WTC11 (cell line): ENCODE results near the gene RACK1. TPM values are rescaled to one million over a fixed set of nuclear protein-coding genes. Genes with fewer than 3 reads are reported as not detected.

ENCODE experiments used
- CBFB ChIP-seq: sonication (generic); formaldehyde crosslinking; IDR thresholded peaks from 2 replicates; pipeline ENCODE4 v1.8.1; 2022; ENCODE audit warnings: mild to moderate bottlenecking, low read depth, missing genetic modification reagents
- FOXK1 ChIP-seq: sonication (generic); formaldehyde crosslinking; IDR thresholded peaks from 2 replicates; pipeline ENCODE4 v1.8.0; 2022; ENCODE audit warnings: mild to moderate bottlenecking, moderate library complexity, missing genetic modification reagents
- IRF2 ChIP-seq: sonication (generic); formaldehyde crosslinking; IDR thresholded peaks from 2 replicates; pipeline ENCODE4 v1.8.0; 2022; ENCODE audit warnings: low read depth, missing genetic modification reagents, borderline replicate concordance
- MXD4 ChIP-seq: fragments of 250-450 bp; sonication (Bioruptor Pico); IDR thresholded peaks from 2 replicates; pipeline ENCODE4 v1.8.0; 2021; ENCODE audit warnings: mild to moderate bottlenecking, moderate library complexity, borderline replicate concordance
- MYBL2 ChIP-seq: sonication (generic); formaldehyde crosslinking; IDR thresholded peaks from 2 replicates; pipeline ENCODE4 v1.8.1; 2023; ENCODE audit warnings: mild to moderate bottlenecking, moderate library complexity, missing genetic modification reagents
- NR3C1 ChIP-seq: sonication (generic); formaldehyde crosslinking; conservative IDR thresholded peaks from 2 replicates; pipeline ENCODE4 v1.8.1; 2023; ENCODE audit warnings: low read depth, mild to moderate bottlenecking, missing genetic modification reagents
- RELA ChIP-seq: sonication (generic); formaldehyde crosslinking; IDR thresholded peaks from 2 replicates; pipeline ENCODE4 v1.8.1; 2022; ENCODE audit warnings: missing genetic modification reagents, mild to moderate bottlenecking, borderline replicate concordance
- RORB ChIP-seq: fragments of 250-450 bp; sonication (Bioruptor Pico); IDR thresholded peaks from 2 replicates; pipeline ENCODE4 v1.9.0; 2021; ENCODE audit warnings: mild to moderate bottlenecking
- SMAD4 ChIP-seq: sonication (generic); formaldehyde crosslinking; IDR thresholded peaks from 2 replicates; pipeline ENCODE4 v1.8.0; 2022; ENCODE audit warnings: mild to moderate bottlenecking, missing genetic modification reagents
- TP53 ChIP-seq: sonication (generic); formaldehyde crosslinking; IDR thresholded peaks from 2 replicates; pipeline ENCODE4 v1.8.1; 2023; ENCODE audit warnings: mild to moderate bottlenecking, missing genetic modification reagents
- ZBTB21 ChIP-seq: sonication (generic); formaldehyde crosslinking; IDR thresholded peaks from 2 replicates; pipeline ENCODE4 v1.8.1; 2023; ENCODE audit warnings: mild to moderate bottlenecking, missing genetic modification reagents, borderline replicate concordance
- ZNF232 ChIP-seq: sonication (generic); formaldehyde crosslinking; IDR thresholded peaks from 2 replicates; pipeline ENCODE4 v1.8.0; 2022; ENCODE audit warnings: mild to moderate bottlenecking, missing genetic modification reagents
- ZNF263 ChIP-seq: sonication (generic); formaldehyde crosslinking; IDR thresholded peaks from 2 replicates; pipeline ENCODE4 v1.8.1; 2022; ENCODE audit warnings: low read depth, mild to moderate bottlenecking, moderate library complexity, missing genetic modification reagents
- ZNF396 ChIP-seq: fragments of 250-450 bp; sonication (Bioruptor Pico); IDR thresholded peaks from 2 replicates; pipeline ENCODE4 v1.8.0; 2021; ENCODE audit warnings: mild to moderate bottlenecking, moderate library complexity, borderline replicate concordance
- total RNA-seq: library from RNA; stranded (reverse); gene quantifications from 3 replicates; pipeline ENCODE4 v1.2.3, GENCODE V29; 2021
- TF ChIP-seq, protein P1 (sequence below): fragments of 250-450 bp; sonication (Bioruptor Pico); IDR thresholded peaks from 2 replicates; pipeline ENCODE4 v1.8.0; 2021; ENCODE audit warnings: mild to moderate bottlenecking
- TF ChIP-seq, protein P2 (sequence below): sonication (generic); formaldehyde crosslinking; IDR thresholded peaks from 2 replicates; pipeline ENCODE4 v1.8.1; 2023; ENCODE audit warnings: mild to moderate bottlenecking, missing genetic modification reagents, borderline replicate concordance
- TF ChIP-seq, protein P3 (sequence below): sonication (generic); formaldehyde crosslinking; IDR thresholded peaks from 2 replicates; pipeline ENCODE4 v1.8.0; 2023; ENCODE audit warnings: missing genetic modification reagents
- TF ChIP-seq, protein P4 (sequence below): sonication (generic); formaldehyde crosslinking; IDR thresholded peaks from 2 replicates; pipeline ENCODE4 v1.8.1; 2022; ENCODE audit warnings: mild to moderate bottlenecking, missing genetic modification reagents, moderate library complexity, borderline replicate concordance
- TF ChIP-seq, protein P5 (sequence below): sonication (generic); formaldehyde crosslinking; IDR thresholded peaks from 2 replicates; pipeline ENCODE4 v1.8.0; 2023; ENCODE audit warnings: mild to moderate bottlenecking, missing genetic modification reagents
- TF ChIP-seq, protein P6 (sequence below): sonication (generic); formaldehyde crosslinking; IDR thresholded peaks from 2 replicates; pipeline ENCODE4 v1.8.1; 2022; ENCODE audit warnings: low read depth, missing genetic modification reagents, borderline replicate concordance
- TF ChIP-seq, protein P7 (sequence below): sonication (generic); formaldehyde crosslinking; conservative IDR thresholded peaks from 2 replicates; pipeline ENCODE4 v1.8.1; 2023; ENCODE audit warnings: mild to moderate bottlenecking, low read depth, missing genetic modification reagents, moderate library complexity
- TF ChIP-seq, protein P8 (sequence below): sonication (generic); formaldehyde crosslinking; conservative IDR thresholded peaks from 2 replicates; pipeline ENCODE4 v1.8.1; 2022; ENCODE audit warnings: mild to moderate bottlenecking, missing genetic modification reagents

Gene RACK1
- total RNA-seq, 1 experiment from 2014 or later: 2,360 TPM

DNA sequence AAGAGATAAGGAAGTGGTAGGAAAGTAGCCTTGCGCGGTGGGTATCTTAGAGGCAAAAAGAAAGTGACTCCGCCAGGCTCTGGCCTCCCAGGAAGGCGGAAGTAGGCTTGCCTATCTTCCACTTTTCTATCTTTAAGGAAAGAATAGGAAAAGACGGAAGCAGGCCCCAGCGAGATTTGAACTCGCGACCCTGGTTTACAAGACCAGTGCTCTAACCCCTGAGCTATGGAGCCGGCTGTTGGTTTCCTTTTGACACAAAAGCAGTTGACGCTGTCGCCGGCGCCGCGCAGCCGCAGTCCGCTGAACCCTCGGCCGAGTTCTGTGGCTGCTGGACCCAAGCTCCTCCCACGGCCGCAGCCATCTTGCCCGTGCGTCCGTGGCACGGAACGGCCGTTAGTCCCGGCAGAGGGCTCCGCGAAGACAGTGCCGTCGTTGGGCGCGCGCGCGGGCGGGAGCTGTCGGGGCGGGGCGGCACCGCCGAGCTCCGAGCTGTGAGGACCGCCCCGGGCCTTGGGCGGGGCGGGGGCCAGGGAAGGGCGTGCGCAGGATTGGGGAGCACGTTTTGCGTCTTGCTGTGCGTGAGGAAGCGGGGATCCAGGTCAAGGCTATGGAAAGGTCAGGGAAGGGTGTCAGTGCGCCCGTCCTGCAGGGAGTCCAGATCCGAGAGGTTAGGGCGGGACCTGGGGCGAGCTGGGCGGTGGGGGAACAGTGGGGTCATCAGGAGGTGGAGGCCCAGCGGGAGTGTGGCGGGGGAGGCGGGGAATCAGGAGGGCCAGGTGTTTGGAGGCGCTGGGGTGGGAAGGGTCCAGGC is 52.0 kb downstream of the RACK1 start (continued):
- TF ChIP-seq, protein P1, sequence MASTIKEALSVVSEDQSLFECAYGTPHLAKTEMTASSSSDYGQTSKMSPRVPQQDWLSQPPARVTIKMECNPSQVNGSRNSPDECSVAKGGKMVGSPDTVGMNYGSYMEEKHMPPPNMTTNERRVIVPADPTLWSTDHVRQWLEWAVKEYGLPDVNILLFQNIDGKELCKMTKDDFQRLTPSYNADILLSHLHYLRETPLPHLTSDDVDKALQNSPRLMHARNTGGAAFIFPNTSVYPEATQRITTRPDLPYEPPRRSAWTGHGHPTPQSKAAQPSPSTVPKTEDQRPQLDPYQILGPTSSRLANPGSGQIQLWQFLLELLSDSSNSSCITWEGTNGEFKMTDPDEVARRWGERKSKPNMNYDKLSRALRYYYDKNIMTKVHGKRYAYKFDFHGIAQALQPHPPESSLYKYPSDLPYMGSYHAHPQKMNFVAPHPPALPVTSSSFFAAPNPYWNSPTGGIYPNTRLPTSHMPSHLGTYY: 0 out of 2 replicates have a peak, but pooled peaks have one; percentile 34
- no peak for TF ChIP-seq IRF2 (CRISPR knock-in tag)
- TF ChIP-seq ZNF263 (CRISPR knock-in tag): peak; percentile 74
- TF ChIP-seq, protein P2, sequence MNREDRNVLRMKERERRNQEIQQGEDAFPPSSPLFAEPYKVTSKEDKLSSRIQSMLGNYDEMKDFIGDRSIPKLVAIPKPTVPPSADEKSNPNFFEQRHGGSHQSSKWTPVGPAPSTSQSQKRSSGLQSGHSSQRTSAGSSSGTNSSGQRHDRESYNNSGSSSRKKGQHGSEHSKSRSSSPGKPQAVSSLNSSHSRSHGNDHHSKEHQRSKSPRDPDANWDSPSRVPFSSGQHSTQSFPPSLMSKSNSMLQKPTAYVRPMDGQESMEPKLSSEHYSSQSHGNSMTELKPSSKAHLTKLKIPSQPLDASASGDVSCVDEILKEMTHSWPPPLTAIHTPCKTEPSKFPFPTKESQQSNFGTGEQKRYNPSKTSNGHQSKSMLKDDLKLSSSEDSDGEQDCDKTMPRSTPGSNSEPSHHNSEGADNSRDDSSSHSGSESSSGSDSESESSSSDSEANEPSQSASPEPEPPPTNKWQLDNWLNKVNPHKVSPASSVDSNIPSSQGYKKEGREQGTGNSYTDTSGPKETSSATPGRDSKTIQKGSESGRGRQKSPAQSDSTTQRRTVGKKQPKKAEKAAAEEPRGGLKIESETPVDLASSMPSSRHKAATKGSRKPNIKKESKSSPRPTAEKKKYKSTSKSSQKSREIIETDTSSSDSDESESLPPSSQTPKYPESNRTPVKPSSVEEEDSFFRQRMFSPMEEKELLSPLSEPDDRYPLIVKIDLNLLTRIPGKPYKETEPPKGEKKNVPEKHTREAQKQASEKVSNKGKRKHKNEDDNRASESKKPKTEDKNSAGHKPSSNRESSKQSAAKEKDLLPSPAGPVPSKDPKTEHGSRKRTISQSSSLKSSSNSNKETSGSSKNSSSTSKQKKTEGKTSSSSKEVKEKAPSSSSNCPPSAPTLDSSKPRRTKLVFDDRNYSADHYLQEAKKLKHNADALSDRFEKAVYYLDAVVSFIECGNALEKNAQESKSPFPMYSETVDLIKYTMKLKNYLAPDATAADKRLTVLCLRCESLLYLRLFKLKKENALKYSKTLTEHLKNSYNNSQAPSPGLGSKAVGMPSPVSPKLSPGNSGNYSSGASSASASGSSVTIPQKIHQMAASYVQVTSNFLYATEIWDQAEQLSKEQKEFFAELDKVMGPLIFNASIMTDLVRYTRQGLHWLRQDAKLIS: peak; percentile 41; the same call in 1 of the 2 replicates
- peak; percentile 88 for TF ChIP-seq FOXK1 (CRISPR knock-in tag)
- TF ChIP-seq, protein P3, sequence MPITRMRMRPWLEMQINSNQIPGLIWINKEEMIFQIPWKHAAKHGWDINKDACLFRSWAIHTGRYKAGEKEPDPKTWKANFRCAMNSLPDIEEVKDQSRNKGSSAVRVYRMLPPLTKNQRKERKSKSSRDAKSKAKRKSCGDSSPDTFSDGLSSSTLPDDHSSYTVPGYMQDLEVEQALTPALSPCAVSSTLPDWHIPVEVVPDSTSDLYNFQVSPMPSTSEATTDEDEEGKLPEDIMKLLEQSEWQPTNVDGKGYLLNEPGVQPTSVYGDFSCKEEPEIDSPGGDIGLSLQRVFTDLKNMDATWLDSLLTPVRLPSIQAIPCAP (CRISPR knock-in tag): no peak
- TF ChIP-seq MXD4 (CRISPR knock-in tag): no peak
- no peak for TF ChIP-seq SMAD4 (CRISPR knock-in tag)
- 0 out of 2 replicates have a peak, but pooled peaks have one; percentile 66 for TF ChIP-seq NR3C1
- 0 out of 2 replicates have a peak, but pooled peaks have one; percentile 27 for TF ChIP-seq ZNF232 (CRISPR knock-in tag)
- peak; percentile 70; the same call in 1 of the 2 replicates for TF ChIP-seq TP53 (CRISPR knock-in tag)
- peak; percentile 88 for TF ChIP-seq MYBL2 (CRISPR knock-in tag)
- TF ChIP-seq, protein P4, sequence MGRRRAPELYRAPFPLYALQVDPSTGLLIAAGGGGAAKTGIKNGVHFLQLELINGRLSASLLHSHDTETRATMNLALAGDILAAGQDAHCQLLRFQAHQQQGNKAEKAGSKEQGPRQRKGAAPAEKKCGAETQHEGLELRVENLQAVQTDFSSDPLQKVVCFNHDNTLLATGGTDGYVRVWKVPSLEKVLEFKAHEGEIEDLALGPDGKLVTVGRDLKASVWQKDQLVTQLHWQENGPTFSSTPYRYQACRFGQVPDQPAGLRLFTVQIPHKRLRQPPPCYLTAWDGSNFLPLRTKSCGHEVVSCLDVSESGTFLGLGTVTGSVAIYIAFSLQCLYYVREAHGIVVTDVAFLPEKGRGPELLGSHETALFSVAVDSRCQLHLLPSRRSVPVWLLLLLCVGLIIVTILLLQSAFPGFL (CRISPR knock-in tag): no peak
- peak; percentile 90 for TF ChIP-seq ZBTB21 (CRISPR knock-in tag)
- TF ChIP-seq CBFB (CRISPR knock-in tag): 0 out of 2 replicates have a peak, but pooled peaks have one; percentile 29
- TF ChIP-seq, protein P5, sequence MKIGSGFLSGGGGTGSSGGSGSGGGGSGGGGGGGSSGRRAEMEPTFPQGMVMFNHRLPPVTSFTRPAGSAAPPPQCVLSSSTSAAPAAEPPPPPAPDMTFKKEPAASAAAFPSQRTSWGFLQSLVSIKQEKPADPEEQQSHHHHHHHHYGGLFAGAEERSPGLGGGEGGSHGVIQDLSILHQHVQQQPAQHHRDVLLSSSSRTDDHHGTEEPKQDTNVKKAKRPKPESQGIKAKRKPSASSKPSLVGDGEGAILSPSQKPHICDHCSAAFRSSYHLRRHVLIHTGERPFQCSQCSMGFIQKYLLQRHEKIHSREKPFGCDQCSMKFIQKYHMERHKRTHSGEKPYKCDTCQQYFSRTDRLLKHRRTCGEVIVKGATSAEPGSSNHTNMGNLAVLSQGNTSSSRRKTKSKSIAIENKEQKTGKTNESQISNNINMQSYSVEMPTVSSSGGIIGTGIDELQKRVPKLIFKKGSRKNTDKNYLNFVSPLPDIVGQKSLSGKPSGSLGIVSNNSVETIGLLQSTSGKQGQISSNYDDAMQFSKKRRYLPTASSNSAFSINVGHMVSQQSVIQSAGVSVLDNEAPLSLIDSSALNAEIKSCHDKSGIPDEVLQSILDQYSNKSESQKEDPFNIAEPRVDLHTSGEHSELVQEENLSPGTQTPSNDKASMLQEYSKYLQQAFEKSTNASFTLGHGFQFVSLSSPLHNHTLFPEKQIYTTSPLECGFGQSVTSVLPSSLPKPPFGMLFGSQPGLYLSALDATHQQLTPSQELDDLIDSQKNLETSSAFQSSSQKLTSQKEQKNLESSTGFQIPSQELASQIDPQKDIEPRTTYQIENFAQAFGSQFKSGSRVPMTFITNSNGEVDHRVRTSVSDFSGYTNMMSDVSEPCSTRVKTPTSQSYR (CRISPR knock-in tag): no peak
- no peak for TF ChIP-seq ZNF396 (CRISPR knock-in tag)
- TF ChIP-seq, protein P6, sequence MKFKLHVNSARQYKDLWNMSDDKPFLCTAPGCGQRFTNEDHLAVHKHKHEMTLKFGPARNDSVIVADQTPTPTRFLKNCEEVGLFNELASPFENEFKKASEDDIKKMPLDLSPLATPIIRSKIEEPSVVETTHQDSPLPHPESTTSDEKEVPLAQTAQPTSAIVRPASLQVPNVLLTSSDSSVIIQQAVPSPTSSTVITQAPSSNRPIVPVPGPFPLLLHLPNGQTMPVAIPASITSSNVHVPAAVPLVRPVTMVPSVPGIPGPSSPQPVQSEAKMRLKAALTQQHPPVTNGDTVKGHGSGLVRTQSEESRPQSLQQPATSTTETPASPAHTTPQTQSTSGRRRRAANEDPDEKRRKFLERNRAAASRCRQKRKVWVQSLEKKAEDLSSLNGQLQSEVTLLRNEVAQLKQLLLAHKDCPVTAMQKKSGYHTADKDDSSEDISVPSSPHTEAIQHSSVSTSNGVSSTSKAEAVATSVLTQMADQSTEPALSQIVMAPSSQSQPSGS (CRISPR knock-in tag): no peak
- no peak for TF ChIP-seq RORB (CRISPR knock-in tag)
- TF ChIP-seq, protein P7, sequence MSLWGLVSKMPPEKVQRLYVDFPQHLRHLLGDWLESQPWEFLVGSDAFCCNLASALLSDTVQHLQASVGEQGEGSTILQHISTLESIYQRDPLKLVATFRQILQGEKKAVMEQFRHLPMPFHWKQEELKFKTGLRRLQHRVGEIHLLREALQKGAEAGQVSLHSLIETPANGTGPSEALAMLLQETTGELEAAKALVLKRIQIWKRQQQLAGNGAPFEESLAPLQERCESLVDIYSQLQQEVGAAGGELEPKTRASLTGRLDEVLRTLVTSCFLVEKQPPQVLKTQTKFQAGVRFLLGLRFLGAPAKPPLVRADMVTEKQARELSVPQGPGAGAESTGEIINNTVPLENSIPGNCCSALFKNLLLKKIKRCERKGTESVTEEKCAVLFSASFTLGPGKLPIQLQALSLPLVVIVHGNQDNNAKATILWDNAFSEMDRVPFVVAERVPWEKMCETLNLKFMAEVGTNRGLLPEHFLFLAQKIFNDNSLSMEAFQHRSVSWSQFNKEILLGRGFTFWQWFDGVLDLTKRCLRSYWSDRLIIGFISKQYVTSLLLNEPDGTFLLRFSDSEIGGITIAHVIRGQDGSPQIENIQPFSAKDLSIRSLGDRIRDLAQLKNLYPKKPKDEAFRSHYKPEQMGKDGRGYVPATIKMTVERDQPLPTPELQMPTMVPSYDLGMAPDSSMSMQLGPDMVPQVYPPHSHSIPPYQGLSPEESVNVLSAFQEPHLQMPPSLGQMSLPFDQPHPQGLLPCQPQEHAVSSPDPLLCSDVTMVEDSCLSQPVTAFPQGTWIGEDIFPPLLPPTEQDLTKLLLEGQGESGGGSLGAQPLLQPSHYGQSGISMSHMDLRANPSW (CRISPR knock-in tag): no peak
- TF ChIP-seq RELA (CRISPR knock-in tag): peak; percentile 87; the same call in 1 of the 2 replicates
- TF ChIP-seq, protein P8, sequence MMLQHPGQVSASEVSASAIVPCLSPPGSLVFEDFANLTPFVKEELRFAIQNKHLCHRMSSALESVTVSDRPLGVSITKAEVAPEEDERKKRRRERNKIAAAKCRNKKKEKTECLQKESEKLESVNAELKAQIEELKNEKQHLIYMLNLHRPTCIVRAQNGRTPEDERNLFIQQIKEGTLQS (CRISPR knock-in tag): no peak
